ENCODE data around the gene ADCY3. TPM values are rescaled to one million over a fixed set of nuclear protein-coding genes. Genes with fewer than 3 reads are reported as not detected.

Gene ADCY3
- polyA plus RNA-seq, 1 donor from 2014 or later = 28.8 TPM

DNA sequence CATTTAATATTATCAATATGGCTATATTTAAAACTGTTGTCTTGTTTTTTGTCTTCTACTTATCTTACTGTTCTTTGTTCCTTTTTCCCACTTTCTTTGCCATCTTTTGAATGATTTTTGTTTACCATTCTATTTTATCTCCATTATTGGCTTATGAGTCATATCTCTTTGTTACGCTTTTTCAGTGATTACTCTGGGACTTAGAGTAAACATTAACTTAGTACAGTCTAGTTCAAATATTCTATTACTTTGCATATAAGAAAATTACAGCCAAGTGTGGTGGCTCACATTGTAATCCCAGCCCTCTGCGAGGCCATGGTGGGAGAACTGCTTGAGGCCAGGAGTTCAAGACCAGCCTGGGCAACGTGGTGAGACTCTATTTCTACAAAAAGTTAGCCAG lies 26.1 kb downstream of the ADCY3 start:
- Histone ChIP-seq H3K36me3 (ENCODE audit: insufficient read depth, low read length) (no peaks in the 10 kb centered on the region), H3K9me3 (ENCODE audit: low read length) (peaks cover 5% of the 10 kb centered on the region), H4K20me1 (ENCODE audit: insufficient read depth) (no peaks in the 10 kb centered on the region), H3K27ac (ENCODE audit: low read length) (no peak overlapping the region), H2AFZ (ENCODE audit: low read depth, low read length) (no peak overlapping the region), H3K79me2 (replicated peaks; ENCODE audit: insufficient read depth, low read length) (no peaks in the 10 kb centered on the region), H3K4me2 (ENCODE audit: low read length) (no peak overlapping the region), H3K9me2 (ENCODE audit: insufficient read depth, low read length) (no peaks in the 10 kb centered on the region), H3K9ac (ENCODE audit: low read length) (no peak overlapping the region), H3F3A (ENCODE audit: insufficient read depth, low read length, poor library complexity, severe bottlenecking) (no peaks in the 10 kb centered on the region), H3K27me3 (ENCODE audit: insufficient read depth, low read depth, low read length) (no peaks in the 10 kb centered on the region), H3K4me3 (ENCODE audit: low read length) (no peak overlapping the region)
- TF ChIP-seq EZH2 (IDR thresholded peaks at IDR 0.05; ENCODE audit: borderline replicate concordance, insufficient read depth, low read length, poor library complexity, severe bottlenecking) (no peak), TAF1 (IDR thresholded peaks at IDR 0.05; ENCODE audit: low read depth) (no peak), POLR2AphosphoS5 (IDR thresholded peaks at IDR 0.05) (no peak), SMC3 (conservative IDR thresholded peaks at IDR 0.05; ENCODE audit: poor library complexity) (no peak), RAD21 (conservative IDR thresholded peaks at IDR 0.05) (no peak), EP300 (conservative IDR thresholded peaks at IDR 0.05; ENCODE audit: poor library complexity, severe bottlenecking) (no peak)
- TF ChIP-seq, protein P1, sequence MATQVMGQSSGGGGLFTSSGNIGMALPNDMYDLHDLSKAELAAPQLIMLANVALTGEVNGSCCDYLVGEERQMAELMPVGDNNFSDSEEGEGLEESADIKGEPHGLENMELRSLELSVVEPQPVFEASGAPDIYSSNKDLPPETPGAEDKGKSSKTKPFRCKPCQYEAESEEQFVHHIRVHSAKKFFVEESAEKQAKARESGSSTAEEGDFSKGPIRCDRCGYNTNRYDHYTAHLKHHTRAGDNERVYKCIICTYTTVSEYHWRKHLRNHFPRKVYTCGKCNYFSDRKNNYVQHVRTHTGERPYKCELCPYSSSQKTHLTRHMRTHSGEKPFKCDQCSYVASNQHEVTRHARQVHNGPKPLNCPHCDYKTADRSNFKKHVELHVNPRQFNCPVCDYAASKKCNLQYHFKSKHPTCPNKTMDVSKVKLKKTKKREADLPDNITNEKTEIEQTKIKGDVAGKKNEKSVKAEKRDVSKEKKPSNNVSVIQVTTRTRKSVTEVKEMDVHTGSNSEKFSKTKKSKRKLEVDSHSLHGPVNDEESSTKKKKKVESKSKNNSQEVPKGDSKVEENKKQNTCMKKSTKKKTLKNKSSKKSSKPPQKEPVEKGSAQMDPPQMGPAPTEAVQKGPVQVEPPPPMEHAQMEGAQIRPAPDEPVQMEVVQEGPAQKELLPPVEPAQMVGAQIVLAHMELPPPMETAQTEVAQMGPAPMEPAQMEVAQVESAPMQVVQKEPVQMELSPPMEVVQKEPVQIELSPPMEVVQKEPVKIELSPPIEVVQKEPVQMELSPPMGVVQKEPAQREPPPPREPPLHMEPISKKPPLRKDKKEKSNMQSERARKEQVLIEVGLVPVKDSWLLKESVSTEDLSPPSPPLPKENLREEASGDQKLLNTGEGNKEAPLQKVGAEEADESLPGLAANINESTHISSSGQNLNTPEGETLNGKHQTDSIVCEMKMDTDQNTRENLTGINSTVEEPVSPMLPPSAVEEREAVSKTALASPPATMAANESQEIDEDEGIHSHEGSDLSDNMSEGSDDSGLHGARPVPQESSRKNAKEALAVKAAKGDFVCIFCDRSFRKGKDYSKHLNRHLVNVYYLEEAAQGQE (IDR thresholded peaks at IDR 0.05; ENCODE audit: borderline replicate concordance) = no peak
- TF ChIP-seq, protein P2, sequence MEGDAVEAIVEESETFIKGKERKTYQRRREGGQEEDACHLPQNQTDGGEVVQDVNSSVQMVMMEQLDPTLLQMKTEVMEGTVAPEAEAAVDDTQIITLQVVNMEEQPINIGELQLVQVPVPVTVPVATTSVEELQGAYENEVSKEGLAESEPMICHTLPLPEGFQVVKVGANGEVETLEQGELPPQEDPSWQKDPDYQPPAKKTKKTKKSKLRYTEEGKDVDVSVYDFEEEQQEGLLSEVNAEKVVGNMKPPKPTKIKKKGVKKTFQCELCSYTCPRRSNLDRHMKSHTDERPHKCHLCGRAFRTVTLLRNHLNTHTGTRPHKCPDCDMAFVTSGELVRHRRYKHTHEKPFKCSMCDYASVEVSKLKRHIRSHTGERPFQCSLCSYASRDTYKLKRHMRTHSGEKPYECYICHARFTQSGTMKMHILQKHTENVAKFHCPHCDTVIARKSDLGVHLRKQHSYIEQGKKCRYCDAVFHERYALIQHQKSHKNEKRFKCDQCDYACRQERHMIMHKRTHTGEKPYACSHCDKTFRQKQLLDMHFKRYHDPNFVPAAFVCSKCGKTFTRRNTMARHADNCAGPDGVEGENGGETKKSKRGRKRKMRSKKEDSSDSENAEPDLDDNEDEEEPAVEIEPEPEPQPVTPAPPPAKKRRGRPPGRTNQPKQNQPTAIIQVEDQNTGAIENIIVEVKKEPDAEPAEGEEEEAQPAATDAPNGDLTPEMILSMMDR (IDR thresholded peaks at IDR 0.05; ENCODE audit: poor library complexity, severe bottlenecking) = no peak

DNA sequence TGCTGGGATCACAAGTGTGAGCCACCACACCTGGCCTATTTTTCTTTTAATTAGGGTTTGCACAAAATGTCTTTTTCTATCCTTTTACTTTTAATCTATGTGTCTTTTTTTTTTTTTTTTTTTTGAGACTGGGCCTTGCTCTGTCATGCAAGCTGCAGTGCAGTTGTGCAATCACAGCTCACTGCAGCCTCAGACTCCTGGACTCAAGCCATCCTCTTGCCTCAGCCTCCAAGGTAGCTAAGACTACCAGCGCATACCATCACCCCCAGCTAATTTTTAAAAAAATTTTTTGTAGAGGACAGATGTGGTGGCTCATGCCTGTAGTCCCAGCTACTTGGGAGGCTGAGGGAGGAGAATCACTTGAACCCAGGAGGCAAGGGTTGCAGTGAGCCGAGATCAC lies 27.1 kb downstream of the ADCY3 start:
- H3K9ac ChIP-seq (ENCODE audit: low read length) = no peak overlapping the region
- peaks cover 5% of the 10 kb centered on the region for H3K9me3 ChIP-seq (ENCODE audit: low read length)
- H3K4me3 ChIP-seq (ENCODE audit: low read length) = no peak overlapping the region
- H3K27ac ChIP-seq (ENCODE audit: low read length) = no peak overlapping the region
- H3K36me3 ChIP-seq (ENCODE audit: insufficient read depth, low read length) = no peaks in the 10 kb centered on the region
- H3K4me2 ChIP-seq (ENCODE audit: low read length) = no peak overlapping the region
- no peaks in the 10 kb centered on the region for H3K79me2 ChIP-seq (replicated peaks; ENCODE audit: insufficient read depth, low read length)
- H2AFZ ChIP-seq (ENCODE audit: low read depth, low read length) = no peak overlapping the region
- H3K27me3 ChIP-seq (ENCODE audit: insufficient read depth, low read depth, low read length) = no peaks in the 10 kb centered on the region
- no peaks in the 10 kb centered on the region for H3F3A ChIP-seq (ENCODE audit: insufficient read depth, low read length, poor library complexity, severe bottlenecking)
- no peaks in the 10 kb centered on the region for H3K9me2 ChIP-seq (ENCODE audit: insufficient read depth, low read length)
- H4K20me1 ChIP-seq (ENCODE audit: insufficient read depth) = no peaks in the 10 kb centered on the region
- TF ChIP-seq POLR2AphosphoS5 (IDR thresholded peaks at IDR 0.05) (no peak), MXI1 (conservative IDR thresholded peaks at IDR 0.05; ENCODE audit: poor library complexity, severe bottlenecking) (no peak), EP300 (conservative IDR thresholded peaks at IDR 0.05; ENCODE audit: poor library complexity, severe bottlenecking) (no peak), EZH2 (IDR thresholded peaks at IDR 0.05; ENCODE audit: borderline replicate concordance, insufficient read depth, low read length, poor library complexity, severe bottlenecking) (no peak), TAF1 (IDR thresholded peaks at IDR 0.05; ENCODE audit: low read depth) (no peak), SMC3 (conservative IDR thresholded peaks at IDR 0.05; ENCODE audit: poor library complexity) (no peak), RAD21 (conservative IDR thresholded peaks at IDR 0.05) (no peak)
- TF ChIP-seq, protein P1 (IDR thresholded peaks at IDR 0.05; ENCODE audit: borderline replicate concordance) = no peak
- TF ChIP-seq, protein P2 (IDR thresholded peaks at IDR 0.05; ENCODE audit: poor library complexity, severe bottlenecking) = no peak

Measured in neural cell (in vitro differentiated cells).